Chondrocyte (in vitro differentiated cells): ENCODE results near the gene PGM3. TPM values are rescaled to one million over a fixed set of nuclear protein-coding genes. Genes with fewer than 3 reads are reported as not detected.
"Not testable (repeated sequence)": the region's sequence is repeated elsewhere in the genome, so short reads cannot be mapped to it uniquely, and the experiment has no call there.

ENCODE experiments used
- DNase-seq: peaks from one replicate; pipeline ENCODE4 v3.0.0; 2021; ENCODE audit warnings: mixed read lengths, low spot score
- H3K27ac Mint-ChIP-seq: one replicate; pipeline ENCODE4 v1.8.0; 2021; ENCODE audit warnings: mild to moderate bottlenecking, moderate library complexity, mixed read lengths; ENCODE audit not compliant: unreplicated experiment
- H3K27me3 Mint-ChIP-seq: 2 replicates; pipeline ENCODE4 v1.8.0; 2021; ENCODE audit warnings: low read depth, mixed read lengths
- H3K36me3 Mint-ChIP-seq: 2 replicates; pipeline ENCODE4 v1.8.0; 2021; ENCODE audit warnings: low read depth, mixed read lengths
- H3K4me1 Mint-ChIP-seq: 2 replicates; pipeline ENCODE4 v1.8.0; 2021; ENCODE audit warnings: low read depth, mild to moderate bottlenecking, mixed read lengths
- H3K4me3 Mint-ChIP-seq: one replicate; pipeline ENCODE4 v1.8.0; 2021; ENCODE audit warnings: mild to moderate bottlenecking, moderate library complexity, mixed read lengths; ENCODE audit not compliant: unreplicated experiment
- H3K9me3 Mint-ChIP-seq: 2 replicates; pipeline ENCODE4 v1.8.0; 2021; ENCODE audit warnings: low read depth, mixed read lengths
- total RNA-seq: library from RNA; stranded (reverse); gene quantifications from 3 replicates; pipeline ENCODE4 v1.2.1, GENCODE V29; 2021
- TF ChIP-seq, protein P1 (sequence below): fragments of 200-600 bp; sonication (generic); IDR thresholded peaks from 2 replicates; pipeline ENCODE4 v1.5.0; 2021; ENCODE audit warnings: antibody characterized with exemption, mild to moderate bottlenecking, moderate library complexity

PGM3 gene
- total RNA-seq, 1 donor from 2014 or later = 135 TPM

DNA sequence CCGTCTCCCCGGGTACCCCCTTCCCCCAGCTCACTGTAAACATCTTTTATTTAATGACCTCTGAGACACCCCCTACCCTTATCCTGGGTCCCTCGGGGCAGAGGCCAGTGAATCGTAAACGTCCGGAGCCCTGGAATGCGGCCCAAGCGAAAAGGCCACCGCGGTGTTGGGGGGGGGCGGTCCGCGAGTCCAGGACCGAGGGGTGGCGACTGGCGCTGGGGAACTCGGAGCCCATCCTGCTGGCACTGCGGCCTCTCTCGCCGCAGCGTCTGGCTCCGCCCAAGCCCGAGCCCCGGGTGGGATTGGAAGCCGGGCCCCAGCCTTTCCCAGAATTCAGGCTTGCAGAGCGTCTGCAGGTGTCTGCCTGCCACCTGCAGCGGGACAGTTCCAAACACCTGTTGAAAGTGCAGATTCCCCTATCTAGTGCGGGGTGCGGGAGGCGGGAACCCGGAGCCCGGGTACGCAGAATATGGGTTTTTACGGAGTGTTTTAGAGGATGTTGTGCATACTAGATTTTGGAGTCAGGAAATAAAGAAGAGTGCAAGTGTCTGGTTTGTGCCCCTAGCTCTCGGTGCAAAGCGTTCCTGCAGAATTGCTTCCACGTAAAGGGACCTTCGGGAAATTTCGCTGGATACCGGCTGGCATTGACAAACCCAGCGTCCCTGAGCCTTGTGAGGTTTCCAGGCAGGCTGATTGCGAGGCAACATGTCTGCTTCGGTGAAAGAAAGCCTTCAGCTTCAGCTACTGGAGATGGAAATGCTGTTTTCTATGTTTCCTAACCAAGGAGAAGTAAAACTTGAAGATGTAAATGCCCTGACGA is 892 bp upstream of the PGM3 start:
- Mint-ChIP-seq H3K27ac (peak overlapping the region; percentile 66), H3K4me1 (peaks cover 70% of the 10 kb centered on the region)

DNA sequence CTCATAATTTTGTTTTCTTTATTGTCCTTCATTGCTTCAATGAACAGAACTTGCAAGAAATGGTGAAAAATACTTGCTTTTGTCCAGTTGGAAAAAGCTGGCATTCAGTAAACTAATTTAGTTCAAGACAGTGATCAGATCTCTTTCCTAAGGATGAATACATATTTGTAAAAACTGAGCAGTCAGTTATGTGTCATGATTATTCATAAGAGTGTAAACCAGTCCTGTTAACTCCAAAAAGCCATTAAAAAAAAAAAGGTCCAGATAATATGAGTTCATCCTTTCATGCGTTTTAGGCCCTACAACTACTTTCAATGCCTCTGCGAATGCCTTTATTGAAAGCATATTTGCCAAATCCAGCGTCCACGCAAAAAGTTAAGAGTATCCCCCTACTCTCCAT is 609 bp downstream of the PGM3 start:
- peaks cover 21% of the 10 kb centered on the region for H3K36me3 Mint-ChIP-seq
- peak overlapping the region; percentile 98 for H3K4me3 Mint-ChIP-seq
- H3K27ac Mint-ChIP-seq = peak overlapping the region; percentile 99
- no peak for DNase-seq
- H3K9me3 Mint-ChIP-seq = no peaks in the 10 kb centered on the region
- no peaks in the 10 kb centered on the region for H3K27me3 Mint-ChIP-seq
- TF ChIP-seq, protein P1, sequence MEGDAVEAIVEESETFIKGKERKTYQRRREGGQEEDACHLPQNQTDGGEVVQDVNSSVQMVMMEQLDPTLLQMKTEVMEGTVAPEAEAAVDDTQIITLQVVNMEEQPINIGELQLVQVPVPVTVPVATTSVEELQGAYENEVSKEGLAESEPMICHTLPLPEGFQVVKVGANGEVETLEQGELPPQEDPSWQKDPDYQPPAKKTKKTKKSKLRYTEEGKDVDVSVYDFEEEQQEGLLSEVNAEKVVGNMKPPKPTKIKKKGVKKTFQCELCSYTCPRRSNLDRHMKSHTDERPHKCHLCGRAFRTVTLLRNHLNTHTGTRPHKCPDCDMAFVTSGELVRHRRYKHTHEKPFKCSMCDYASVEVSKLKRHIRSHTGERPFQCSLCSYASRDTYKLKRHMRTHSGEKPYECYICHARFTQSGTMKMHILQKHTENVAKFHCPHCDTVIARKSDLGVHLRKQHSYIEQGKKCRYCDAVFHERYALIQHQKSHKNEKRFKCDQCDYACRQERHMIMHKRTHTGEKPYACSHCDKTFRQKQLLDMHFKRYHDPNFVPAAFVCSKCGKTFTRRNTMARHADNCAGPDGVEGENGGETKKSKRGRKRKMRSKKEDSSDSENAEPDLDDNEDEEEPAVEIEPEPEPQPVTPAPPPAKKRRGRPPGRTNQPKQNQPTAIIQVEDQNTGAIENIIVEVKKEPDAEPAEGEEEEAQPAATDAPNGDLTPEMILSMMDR = no peak
- H3K4me1 Mint-ChIP-seq = peaks cover 63% of the 10 kb centered on the region

More for the DNA sequence above, 892 bp upstream of the PGM3 start:
- TF ChIP-seq, protein P1 = no peak
- H3K4me3 Mint-ChIP-seq = peak overlapping the region; percentile 98
- peaks cover 16% of the 10 kb centered on the region for H3K36me3 Mint-ChIP-seq
- H3K9me3 Mint-ChIP-seq = no peaks in the 10 kb centered on the region
- no peaks in the 10 kb centered on the region for H3K27me3 Mint-ChIP-seq
- DNase-seq = no peak

DNA sequence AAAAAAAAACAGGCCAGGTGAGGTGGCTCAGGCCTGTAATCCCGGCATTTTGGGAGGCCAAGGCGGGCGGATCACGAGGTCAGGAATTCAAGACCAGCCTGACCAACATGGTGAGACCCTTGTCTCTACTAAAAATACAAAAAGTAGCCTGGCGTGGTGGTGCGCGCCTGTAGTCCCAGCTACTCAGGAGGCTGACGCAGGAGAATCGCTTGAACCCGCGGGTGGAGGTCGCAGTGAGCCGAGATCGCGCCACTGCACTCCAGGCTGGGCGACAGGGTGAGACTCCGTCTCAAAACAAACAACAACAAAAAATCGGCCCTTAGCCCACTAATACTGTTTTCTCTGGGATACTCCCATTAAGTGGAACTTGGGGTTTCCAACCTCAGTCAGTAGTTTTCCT is 1.1 kb downstream of the PGM3 start:
- Mint-ChIP-seq H3K4me3 (peak overlapping the region; percentile 98), H3K36me3 (peaks cover 20% of the 10 kb centered on the region), H3K27ac (peak overlapping the region; percentile 99), H3K4me1 (peaks cover 60% of the 10 kb centered on the region)
- not testable (repeated sequence) for H3K27me3 Mint-ChIP-seq, H3K9me3 Mint-ChIP-seq, DNase-seq

DNA sequence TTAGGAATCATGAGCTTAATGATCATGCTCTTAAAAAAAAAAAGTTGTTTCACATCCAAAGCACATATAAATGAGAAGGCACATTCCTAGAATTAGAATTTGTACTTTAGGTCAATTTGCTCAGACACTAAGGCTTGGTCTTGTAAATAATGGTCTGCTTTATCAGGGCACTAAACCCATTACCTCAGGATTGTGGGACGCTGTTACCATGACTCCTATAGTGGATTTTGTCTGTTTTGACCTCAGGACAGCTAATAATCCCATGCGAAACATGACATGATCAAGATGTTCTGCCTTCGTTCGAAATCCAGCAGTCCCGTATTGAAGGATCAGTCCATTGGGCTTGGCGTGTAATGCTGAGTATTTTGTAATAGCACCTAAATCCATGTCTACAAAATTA is 2.4 kb downstream of the PGM3 start:
- no peak for DNase-seq
- no peaks in the 10 kb centered on the region for H3K27me3 Mint-ChIP-seq
- H3K4me1 Mint-ChIP-seq = peaks cover 60% of the 10 kb centered on the region
- no peak overlapping the region for H3K27ac Mint-ChIP-seq
- peak overlapping the region; percentile 98 for H3K4me3 Mint-ChIP-seq
- peaks cover 26% of the 10 kb centered on the region for H3K36me3 Mint-ChIP-seq
- H3K9me3 Mint-ChIP-seq = no peaks in the 10 kb centered on the region
- TF ChIP-seq, protein P1 = no peak

DNA sequence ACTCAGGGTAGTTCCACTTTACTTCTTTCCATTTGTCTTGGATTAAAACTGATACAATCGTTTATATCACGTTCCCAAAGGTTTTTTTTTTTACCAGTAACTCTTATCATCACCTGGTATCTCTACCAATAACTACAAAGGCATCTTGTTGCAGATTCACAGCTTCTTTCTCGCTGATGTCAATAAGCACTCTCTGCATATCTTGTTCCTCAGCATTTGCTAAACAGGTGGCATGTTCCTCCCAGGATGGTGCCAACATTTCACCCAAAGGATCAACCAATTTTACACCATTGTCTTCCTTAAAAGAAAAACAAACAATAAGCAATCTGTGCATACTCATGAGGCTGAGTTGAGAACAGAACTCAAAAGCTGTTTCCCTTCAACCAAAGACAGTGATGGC is 4.6 kb downstream of the PGM3 start:
- DNase-seq = no peak
- H3K36me3 Mint-ChIP-seq = peaks cover 42% of the 10 kb centered on the region
- no peak overlapping the region for H3K27ac Mint-ChIP-seq
- no peaks in the 10 kb centered on the region for H3K27me3 Mint-ChIP-seq
- no peaks in the 10 kb centered on the region for H3K9me3 Mint-ChIP-seq
- no peak overlapping the region for H3K4me3 Mint-ChIP-seq
- H3K4me1 Mint-ChIP-seq = peaks cover 63% of the 10 kb centered on the region
- TF ChIP-seq, protein P1 = no peak

DNA sequence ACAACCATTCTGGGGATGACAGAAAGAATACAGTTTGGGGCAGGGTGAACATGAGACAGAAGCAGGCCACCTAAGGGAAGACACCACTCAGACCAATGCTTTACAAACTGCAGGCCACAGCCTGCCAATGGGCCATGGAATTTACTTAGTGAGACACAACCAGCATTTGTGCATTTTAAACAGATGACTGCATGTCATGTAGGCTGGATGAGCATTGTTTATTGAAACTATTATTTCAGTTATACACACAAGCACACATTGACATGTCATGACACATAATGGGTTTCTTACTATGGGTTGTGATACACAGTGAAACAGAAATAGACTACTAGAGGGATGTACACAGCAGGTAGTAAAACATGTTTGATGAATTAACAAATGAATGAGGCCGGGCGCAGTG is 8.0 kb downstream of the PGM3 start:
- peaks cover 60% of the 10 kb centered on the region for H3K36me3 Mint-ChIP-seq
- H3K4me3 Mint-ChIP-seq = no peak overlapping the region
- TF ChIP-seq, protein P1 = no peak
- H3K4me1 Mint-ChIP-seq = peaks cover 68% of the 10 kb centered on the region
- no peaks in the 10 kb centered on the region for H3K27me3 Mint-ChIP-seq
- H3K27ac Mint-ChIP-seq = peak overlapping the region; percentile 50
- DNase-seq = no peak
- H3K9me3 Mint-ChIP-seq = no peaks in the 10 kb centered on the region
